ENCODE measurements around the gene SCAF11. TPM values are rescaled to one million over a fixed set of nuclear protein-coding genes. Genes with fewer than 3 reads are reported as not detected.
A peak's percentile ranks its signal among the peaks of the same experiment; 100 is the strongest.

SCAF11 gene
- total RNA-seq, 1 experiment from 2014 or later: 50.7 TPM

- DNase-seq (ENCODE audit: low read depth): no peak
Measured at GRCh38 chr12:45978108-45978507, 12.3 kb downstream of the SCAF11 start.

GRCh38 chr12:45977620-45978019 is 12.8 kb downstream of the SCAF11 start:
- no peak for DNase-seq (ENCODE audit: low read depth)

GRCh38 chr12:45975506-45975905 is 14.9 kb downstream of the SCAF11 start:
- DNase-seq (ENCODE audit: low read depth): no peak

GRCh38 chr12:45974883-45975282 is 15.5 kb downstream of the SCAF11 start:
- no peak for DNase-seq (ENCODE audit: low read depth)

GRCh38 chr12:45974171-45974719 is 16.1 kb downstream of the SCAF11 start:
- DNase-seq (ENCODE audit: low read depth): no peak

- DNase-seq (ENCODE audit: low read depth): no peak
Measured at GRCh38 chr12:45973526-45973925, 16.8 kb downstream of the SCAF11 start.

- DNase-seq (ENCODE audit: low read depth): no peak
Measured at GRCh38 chr12:45970391-45970790, 20.0 kb downstream of the SCAF11 start.

- DNase-seq (ENCODE audit: low read depth): no peak
Measured at GRCh38 chr12:45969084-45969483, 21.3 kb downstream of the SCAF11 start.

- DNase-seq (ENCODE audit: low read depth): peak; percentile 31
Measured at GRCh38 chr12:45966486-45966885, 23.9 kb downstream of the SCAF11 start.

GRCh38 chr12:45962553-45963325 is 27.6 kb downstream of the SCAF11 start:
- DNase-seq (ENCODE audit: low read depth): no peak

GRCh38 chr12:45959728-45960127 is 30.6 kb downstream of the SCAF11 start:
- no peak for DNase-seq (ENCODE audit: low read depth)

GRCh38 chr12:45959025-45959424 is 31.3 kb downstream of the SCAF11 start:
- no peak for DNase-seq (ENCODE audit: low read depth)

GRCh38 chr12:45948546-45948945 is 41.8 kb downstream of the SCAF11 start:
- no peak for DNase-seq (ENCODE audit: low read depth)

- DNase-seq (ENCODE audit: low read depth): no peak
Measured at GRCh38 chr12:45946435-45946834, 43.9 kb downstream of the SCAF11 start.

- no peak for DNase-seq (ENCODE audit: low read depth)
Measured at GRCh38 chr12:45944771-45945170, 45.6 kb downstream of the SCAF11 start.

- DNase-seq (ENCODE audit: low read depth): peak; percentile 23
Measured at GRCh38 chr12:45939759-45940158, 50.6 kb downstream of the SCAF11 start.

- peak; percentile 9 for DNase-seq (ENCODE audit: low read depth)
Measured at GRCh38 chr12:45938566-45938965, 51.8 kb downstream of the SCAF11 start.

- peak; percentile 6 for DNase-seq (ENCODE audit: low read depth)
Measured at GRCh38 chr12:45934956-45935355, 55.4 kb downstream of the SCAF11 start.

GRCh38 chr12:45933504-45933903 is 56.9 kb downstream of the SCAF11 start:
- no peak for DNase-seq (ENCODE audit: low read depth)

GRCh38 chr12:45930369-45930768 is 60.0 kb downstream of the SCAF11 start:
- no peak for DNase-seq (ENCODE audit: low read depth)

- no peak for DNase-seq (ENCODE audit: low read depth)
Measured at GRCh38 chr12:45928309-45928708, 62.1 kb downstream of the SCAF11 start.

- DNase-seq (ENCODE audit: low read depth): no peak
Measured at GRCh38 chr12:45918818-45919217, 71.6 kb downstream of the SCAF11 start.

GRCh38 chr12:45915405-45915804 is 75.0 kb downstream of the SCAF11 start:
- DNase-seq (ENCODE audit: low read depth): no peak

- DNase-seq (ENCODE audit: low read depth): peak; percentile 63
Measured at GRCh38 chr12:45914090-45914489, 76.3 kb downstream of the SCAF11 start.
